GM06990 (cell line): Measurements from ENCODE around the gene CSPG4.
A peak's percentile ranks its signal among the peaks of the same experiment; 100 is the strongest.
"Not testable (repeated sequence)": the region's sequence is repeated elsewhere in the genome, so short reads cannot be mapped to it uniquely, and the experiment has no call there.

Experiments
- DNase-seq: peaks from one replicate; pipeline ENCODE4 v3.0.0-alpha.2; 2011; ENCODE audit not compliant: insufficient read length; ENCODE audit errors: extremely low read depth
- H3K27me3 ChIP-seq: replicated peaks from 2 replicates; pipeline ENCODE4 v1.6.0; 2011; ENCODE audit warnings: low read length; ENCODE audit not compliant: control insufficient read depth, insufficient read depth
- H3K36me3 ChIP-seq: 2 replicates; pipeline ENCODE4 v1.5.1; 2011; ENCODE audit warnings: low read length; ENCODE audit not compliant: control insufficient read depth, insufficient read depth
- H3K4me3 ChIP-seq: replicated peaks from 2 replicates; pipeline ENCODE4 v1.5.1; 2011; ENCODE audit warnings: low read depth, mild to moderate bottlenecking, control low read depth, low read length
- TF ChIP-seq, protein P1 (sequence below): IDR thresholded peaks from 2 replicates; pipeline ENCODE4 v1.5.1; 2011; ENCODE audit warnings: low read length, control low read depth, mild to moderate bottlenecking, inconsistent platforms; ENCODE audit not compliant: insufficient read depth, poor library complexity, severe bottlenecking

Gene CSPG4

DNA sequence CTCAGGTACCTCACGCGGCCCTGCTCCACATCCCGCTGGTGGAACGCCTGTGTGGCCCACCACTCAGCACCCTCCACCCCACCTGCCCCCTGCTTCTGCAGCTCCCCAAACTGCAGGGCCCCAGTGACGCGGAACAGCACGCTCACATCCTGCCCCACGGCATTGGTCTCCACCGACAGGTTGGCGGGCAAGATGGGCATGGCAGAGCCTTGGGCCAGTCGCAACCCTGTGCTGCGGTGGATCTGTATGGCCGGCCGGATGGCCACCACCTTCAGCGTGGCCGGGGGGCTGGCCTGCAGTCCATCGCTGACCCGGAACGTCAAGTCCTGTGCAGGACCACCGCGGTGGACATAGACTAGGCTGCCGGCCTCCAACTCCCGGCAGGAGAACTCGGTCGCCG, 23.8 kb downstream of the CSPG4 start:
- TF ChIP-seq, protein P1, sequence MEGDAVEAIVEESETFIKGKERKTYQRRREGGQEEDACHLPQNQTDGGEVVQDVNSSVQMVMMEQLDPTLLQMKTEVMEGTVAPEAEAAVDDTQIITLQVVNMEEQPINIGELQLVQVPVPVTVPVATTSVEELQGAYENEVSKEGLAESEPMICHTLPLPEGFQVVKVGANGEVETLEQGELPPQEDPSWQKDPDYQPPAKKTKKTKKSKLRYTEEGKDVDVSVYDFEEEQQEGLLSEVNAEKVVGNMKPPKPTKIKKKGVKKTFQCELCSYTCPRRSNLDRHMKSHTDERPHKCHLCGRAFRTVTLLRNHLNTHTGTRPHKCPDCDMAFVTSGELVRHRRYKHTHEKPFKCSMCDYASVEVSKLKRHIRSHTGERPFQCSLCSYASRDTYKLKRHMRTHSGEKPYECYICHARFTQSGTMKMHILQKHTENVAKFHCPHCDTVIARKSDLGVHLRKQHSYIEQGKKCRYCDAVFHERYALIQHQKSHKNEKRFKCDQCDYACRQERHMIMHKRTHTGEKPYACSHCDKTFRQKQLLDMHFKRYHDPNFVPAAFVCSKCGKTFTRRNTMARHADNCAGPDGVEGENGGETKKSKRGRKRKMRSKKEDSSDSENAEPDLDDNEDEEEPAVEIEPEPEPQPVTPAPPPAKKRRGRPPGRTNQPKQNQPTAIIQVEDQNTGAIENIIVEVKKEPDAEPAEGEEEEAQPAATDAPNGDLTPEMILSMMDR = no peak
- no peak for DNase-seq
- H3K4me3 ChIP-seq = no peak overlapping the region
- no peaks in the 10 kb centered on the region for H3K36me3 ChIP-seq
- no peaks in the 10 kb centered on the region for H3K27me3 ChIP-seq

DNA sequence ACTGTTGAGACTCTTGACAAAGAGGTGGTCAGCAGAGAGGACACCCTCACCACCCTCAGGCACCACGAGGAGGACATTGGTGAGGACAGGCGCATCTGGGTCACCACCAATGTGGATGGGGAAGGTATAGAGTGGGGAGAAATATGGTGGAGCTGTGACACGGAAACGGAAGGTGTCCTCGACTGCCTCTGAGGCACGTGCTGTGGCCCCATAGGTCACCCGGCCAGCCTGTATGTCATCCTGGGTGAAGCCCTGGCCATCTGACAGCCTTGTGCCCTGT, 24.4 kb downstream of the CSPG4 start:
- Histone ChIP-seq H3K36me3 (no peaks in the 10 kb centered on the region), H3K27me3 (no peaks in the 10 kb centered on the region), H3K4me3 (no peak overlapping the region)
- TF ChIP-seq, protein P1 = no peak
- DNase-seq = no peak

DNA sequence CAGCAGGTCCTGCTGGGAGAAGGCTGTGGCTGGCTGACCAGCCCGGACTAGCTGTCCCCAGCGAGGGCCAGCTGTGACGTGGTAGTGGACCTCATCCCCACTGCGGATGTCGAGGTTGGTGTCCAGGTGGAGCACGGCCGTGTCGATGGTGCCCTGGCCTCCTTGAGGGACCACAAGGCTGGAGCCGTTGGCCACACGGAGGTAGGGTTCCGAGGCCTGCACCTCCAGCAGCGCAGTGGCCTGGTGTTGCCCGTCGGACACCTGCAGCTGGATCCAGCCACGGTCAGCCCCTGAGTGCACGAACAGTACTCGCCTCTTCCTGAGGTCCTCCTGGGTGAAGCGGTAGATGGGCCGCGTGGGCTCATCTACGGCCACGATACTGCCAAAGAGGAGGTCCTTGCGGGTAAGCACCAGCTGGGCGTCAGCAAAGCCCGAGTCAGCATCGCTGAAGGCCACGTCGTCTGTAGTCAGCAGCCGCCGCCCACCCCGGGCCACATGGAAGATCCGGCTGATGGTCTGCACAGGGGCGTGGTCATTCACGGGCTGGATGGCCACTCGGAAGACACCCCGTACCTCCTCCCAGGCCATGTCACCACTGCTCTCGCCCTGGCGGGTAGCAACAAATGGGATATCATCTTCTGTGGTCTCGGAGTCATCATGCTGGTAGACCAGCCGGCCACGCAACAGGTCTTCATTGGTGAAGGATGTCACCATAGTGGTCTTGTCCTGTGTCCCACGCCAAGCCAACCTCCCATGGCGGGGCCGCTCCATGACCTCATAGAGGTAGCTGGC, 25.0 kb downstream of the CSPG4 start:
- no peak for DNase-seq
- Histone ChIP-seq H3K27me3 (no peaks in the 10 kb centered on the region), H3K36me3 (no peaks in the 10 kb centered on the region), H3K4me3 (no peak overlapping the region)
- TF ChIP-seq, protein P1 = no peak

DNA sequence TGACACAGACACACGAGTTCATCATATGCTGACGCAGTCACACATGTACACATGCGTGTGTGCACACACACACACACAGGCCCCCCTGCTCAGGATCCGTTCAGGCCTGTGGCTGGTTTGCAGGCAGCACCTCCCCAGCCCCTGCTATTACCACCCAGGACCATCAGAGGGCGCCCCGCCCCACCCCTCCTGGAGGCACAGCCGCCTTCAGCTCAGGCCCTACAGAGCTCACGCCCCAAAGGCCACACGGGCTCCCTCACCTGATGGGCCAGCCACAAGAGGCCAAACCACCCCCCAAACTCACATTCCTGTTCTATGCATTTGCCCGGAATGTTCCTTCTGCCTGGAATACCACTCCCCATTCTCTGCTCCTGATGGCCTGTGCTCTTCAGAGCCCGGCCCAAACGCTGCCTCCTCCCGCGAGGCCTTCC, 26.4 kb downstream of the CSPG4 start:
- peak; percentile 69 for DNase-seq
- not testable (repeated sequence) for H3K36me3 ChIP-seq, H3K4me3 ChIP-seq, H3K27me3 ChIP-seq
- TF ChIP-seq, protein P1 = peak; percentile 60

DNA sequence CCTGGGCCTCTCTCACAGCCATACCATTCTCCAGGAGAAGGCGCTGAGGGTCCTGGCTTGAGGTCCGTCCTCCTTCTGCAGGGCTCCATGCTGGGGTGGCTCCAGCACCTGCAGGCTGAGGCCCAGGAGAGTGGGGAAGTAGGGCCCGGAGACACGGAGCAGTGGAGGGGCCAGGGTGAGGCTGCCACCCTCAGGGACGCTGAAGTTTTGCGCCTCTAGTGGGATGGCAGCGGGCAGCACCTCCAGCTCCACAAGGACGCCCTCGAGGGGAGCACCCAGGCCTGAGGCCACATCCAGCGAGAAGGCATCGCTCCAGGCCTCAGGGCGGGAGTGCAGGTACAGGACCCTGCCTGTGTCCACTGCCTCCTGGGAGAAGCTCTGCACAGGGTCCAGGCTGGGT, 27.5 kb downstream of the CSPG4 start:
- TF ChIP-seq, protein P1 = no peak
- no peak for DNase-seq
- Histone ChIP-seq H3K36me3 (no peaks in the 10 kb centered on the region), H3K27me3 (no peaks in the 10 kb centered on the region), H3K4me3 (no peak overlapping the region)

DNA sequence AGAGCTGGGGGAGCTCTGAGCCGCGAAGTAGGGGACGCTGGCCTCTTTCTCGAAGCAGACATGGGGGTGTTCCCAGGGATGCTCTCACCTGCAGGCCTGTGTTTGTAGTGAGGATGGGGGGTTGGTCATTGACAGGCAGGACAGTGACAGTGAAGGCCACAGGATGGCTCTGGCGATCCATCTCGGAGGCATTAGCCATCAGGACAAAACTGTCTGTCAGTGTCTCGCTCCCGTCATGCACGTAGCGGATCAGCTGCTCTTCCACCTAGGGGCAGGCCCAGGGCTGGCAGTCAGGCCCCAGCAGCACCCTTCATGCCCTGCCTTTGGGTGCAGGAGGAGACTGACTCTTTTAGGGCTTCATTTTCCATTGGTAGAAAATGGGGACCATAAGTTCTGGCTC, 28.0 kb downstream of the CSPG4 start:
- no peaks in the 10 kb centered on the region for H3K36me3 ChIP-seq
- H3K4me3 ChIP-seq = no peak overlapping the region
- TF ChIP-seq, protein P1 = no peak

More for the DNA sequence above, 28.0 kb downstream of the CSPG4 start:
- no peaks in the 10 kb centered on the region for H3K27me3 ChIP-seq
- DNase-seq = no peak
